Progenitor cell of endocrine pancreas (in vitro differentiated cells): Measurements from ENCODE around the gene ZFP64. TPM values are rescaled to one million over a fixed set of nuclear protein-coding genes. Genes with fewer than 3 reads are reported as not detected.

Experiments used
- DNase-seq: peaks from one replicate; pipeline ENCODE4 v3.0.0; 2021; ENCODE audit warnings: low spot score; ENCODE audit not compliant: unreplicated experiment
- H3K27ac Mint-ChIP-seq: 2 replicates; pipeline ENCODE4 v1.8.0; 2021; ENCODE audit warnings: mild to moderate bottlenecking, moderate library complexity, mixed read lengths
- H3K27me3 Mint-ChIP-seq: 2 replicates; pipeline ENCODE4 v1.8.0; 2021; ENCODE audit warnings: mixed read lengths
- H3K36me3 Mint-ChIP-seq: 2 replicates; pipeline ENCODE4 v1.8.0; 2022; ENCODE audit warnings: mixed read lengths; ENCODE audit not compliant: insufficient read depth
- H3K4me1 Mint-ChIP-seq: 2 replicates; pipeline ENCODE4 v1.8.0; 2021; ENCODE audit warnings: low read depth, mixed read lengths
- H3K4me3 Mint-ChIP-seq: 2 replicates; pipeline ENCODE4 v1.8.0; 2021; ENCODE audit warnings: low read depth, mild to moderate bottlenecking, moderate library complexity, mixed read lengths
- H3K9me3 Mint-ChIP-seq: 2 replicates; pipeline ENCODE4 v1.8.0; 2021; ENCODE audit warnings: low read depth, mixed read lengths
- CTCF ChIP-seq: fragments of 200-600 bp; sonication (generic); IDR thresholded peaks from one replicate; pipeline ENCODE4 v1.5.0; 2021; ENCODE audit warnings: antibody characterized with exemption, mild to moderate bottlenecking; ENCODE audit not compliant: unreplicated experiment
- total RNA-seq: library from RNA; stranded (reverse); gene quantifications from 2 replicates; pipeline ENCODE4 v1.2.1, GENCODE V29; 2021

The ZFP64 gene
- total RNA-seq, 1 donor from 2014 or later = 26.9 TPM

- Mint-ChIP-seq H3K27me3 (peaks cover 9% of the 10 kb centered on the region), H3K27ac (no peak overlapping the region), H3K4me3 (no peak overlapping the region), H3K36me3 (no peaks in the 10 kb centered on the region), H3K4me1 (no peaks in the 10 kb centered on the region), H3K9me3 (peaks cover 3% of the 10 kb centered on the region)
- no peak for TF ChIP-seq CTCF
- no peak for DNase-seq
These were observed 17.6 kb upstream of the ZFP64 start for GRCh38 chr20:52209154-52209571.

- no peak overlapping the region for H3K4me3 Mint-ChIP-seq
- no peaks in the 10 kb centered on the region for H3K36me3 Mint-ChIP-seq
- no peaks in the 10 kb centered on the region for H3K4me1 Mint-ChIP-seq
- H3K27me3 Mint-ChIP-seq = peaks cover 5% of the 10 kb centered on the region
- H3K9me3 Mint-ChIP-seq = no peaks in the 10 kb centered on the region
- no peak for DNase-seq
- TF ChIP-seq CTCF = no peak
- H3K27ac Mint-ChIP-seq = no peak overlapping the region
These were observed 15.6 kb upstream of the ZFP64 start for GRCh38 chr20:52207020-52207810.

- Mint-ChIP-seq H3K4me3 (no peak overlapping the region), H3K4me1 (no peaks in the 10 kb centered on the region), H3K27ac (no peak overlapping the region)
These were observed 12.6 kb upstream of the ZFP64 start for GRCh38 chr20:52204136-52204535.

GRCh38 chr20:52201395-52201794, 9.8 kb upstream of the ZFP64 start:
- no peak for TF ChIP-seq CTCF
- no peaks in the 10 kb centered on the region for H3K4me1 Mint-ChIP-seq
- no peak for DNase-seq
- no peak overlapping the region for H3K27ac Mint-ChIP-seq
- H3K4me3 Mint-ChIP-seq = no peak overlapping the region
- H3K9me3 Mint-ChIP-seq = no peaks in the 10 kb centered on the region
- no peaks in the 10 kb centered on the region for H3K27me3 Mint-ChIP-seq
- no peaks in the 10 kb centered on the region for H3K36me3 Mint-ChIP-seq

More at GRCh38 chr20:52204136-52204535, 12.6 kb upstream of the ZFP64 start:
- DNase-seq = no peak
- H3K36me3 Mint-ChIP-seq = no peaks in the 10 kb centered on the region
- no peaks in the 10 kb centered on the region for H3K27me3 Mint-ChIP-seq
- TF ChIP-seq CTCF = no peak
- H3K9me3 Mint-ChIP-seq = no peaks in the 10 kb centered on the region

- Mint-ChIP-seq H3K4me3 (no peak overlapping the region), H3K27ac (no peak overlapping the region), H3K4me1 (no peaks in the 10 kb centered on the region), H3K36me3 (no peaks in the 10 kb centered on the region), H3K9me3 (no peaks in the 10 kb centered on the region), H3K27me3 (no peaks in the 10 kb centered on the region)
- no peak for TF ChIP-seq CTCF
- no peak for DNase-seq
These were observed 9.3 kb upstream of the ZFP64 start for GRCh38 chr20:52200870-52201269.
